ENCODE data around the gene FSIP1. TPM values are rescaled to one million over a fixed set of nuclear protein-coding genes. Genes with fewer than 3 reads are reported as not detected.

Gene FSIP1
- total RNA-seq, 1 experiment from 2014 or later: 0.61 TPM

DNA sequence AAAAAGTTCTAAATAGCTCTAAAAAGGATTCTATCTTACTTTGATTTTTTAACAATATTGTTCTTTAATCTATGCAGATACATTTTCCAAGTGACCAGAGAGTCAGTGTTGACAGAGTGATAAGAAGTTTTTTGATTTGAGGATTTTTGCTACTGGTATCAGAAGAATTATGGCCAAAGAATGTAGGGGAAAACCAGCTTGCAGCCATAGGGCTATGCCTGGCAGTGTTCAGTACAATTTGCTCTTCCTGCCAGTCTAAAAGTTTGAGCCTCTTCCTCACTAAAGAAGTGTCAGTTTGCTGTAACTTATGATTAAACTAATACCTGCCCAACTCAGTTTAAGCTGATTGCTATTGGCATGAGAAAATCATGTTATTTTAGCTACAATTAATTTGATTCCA is 35.3 kb upstream of the FSIP1 start:
- Mint-ChIP-seq H3K36me3 (no peaks in the 10 kb centered on the region; the same call in 1 of the 2 replicates), H3K27me3 (ENCODE audit: low read depth) (no peaks in the 10 kb centered on the region), H3K4me3 (no peak overlapping the region), H3K9me3 (peaks cover under 1% of the 10 kb centered on the region; the same call in 1 of the 2 replicates), H3K4me1 (peaks cover 56% of the 10 kb centered on the region), H3K27ac (peak overlapping the region; percentile 29; the same call in 1 of the 2 replicates)
- POLR2A ChIA-PET: no interaction called here
- CTCF ChIA-PET: interaction anchor here (1.3 to 1.6 kb wide), 2 partner anchors 108 to 219 kb away, joined by 3 to 4 read pairs; no protein-coding TSS in a partner anchor
- TF ChIP-seq, protein P1, sequence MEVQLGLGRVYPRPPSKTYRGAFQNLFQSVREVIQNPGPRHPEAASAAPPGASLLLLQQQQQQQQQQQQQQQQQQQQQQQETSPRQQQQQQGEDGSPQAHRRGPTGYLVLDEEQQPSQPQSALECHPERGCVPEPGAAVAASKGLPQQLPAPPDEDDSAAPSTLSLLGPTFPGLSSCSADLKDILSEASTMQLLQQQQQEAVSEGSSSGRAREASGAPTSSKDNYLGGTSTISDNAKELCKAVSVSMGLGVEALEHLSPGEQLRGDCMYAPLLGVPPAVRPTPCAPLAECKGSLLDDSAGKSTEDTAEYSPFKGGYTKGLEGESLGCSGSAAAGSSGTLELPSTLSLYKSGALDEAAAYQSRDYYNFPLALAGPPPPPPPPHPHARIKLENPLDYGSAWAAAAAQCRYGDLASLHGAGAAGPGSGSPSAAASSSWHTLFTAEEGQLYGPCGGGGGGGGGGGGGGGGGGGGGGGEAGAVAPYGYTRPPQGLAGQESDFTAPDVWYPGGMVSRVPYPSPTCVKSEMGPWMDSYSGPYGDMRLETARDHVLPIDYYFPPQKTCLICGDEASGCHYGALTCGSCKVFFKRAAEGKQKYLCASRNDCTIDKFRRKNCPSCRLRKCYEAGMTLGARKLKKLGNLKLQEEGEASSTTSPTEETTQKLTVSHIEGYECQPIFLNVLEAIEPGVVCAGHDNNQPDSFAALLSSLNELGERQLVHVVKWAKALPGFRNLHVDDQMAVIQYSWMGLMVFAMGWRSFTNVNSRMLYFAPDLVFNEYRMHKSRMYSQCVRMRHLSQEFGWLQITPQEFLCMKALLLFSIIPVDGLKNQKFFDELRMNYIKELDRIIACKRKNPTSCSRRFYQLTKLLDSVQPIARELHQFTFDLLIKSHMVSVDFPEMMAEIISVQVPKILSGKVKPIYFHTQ (CRISPR knock-in tag; IDR thresholded peaks at IDR 0.05): no peak
- TF ChIP-seq ZNF671 (CRISPR knock-in tag; IDR thresholded peaks at IDR 0.05) (no peak), ZNF317 (CRISPR knock-in tag; IDR thresholded peaks at IDR 0.05; ENCODE audit: borderline replicate concordance, low read depth) (no peak), ZNF423 (CRISPR knock-in tag; IDR thresholded peaks at IDR 0.05) (no peak), NFE2L1 (CRISPR knock-in tag; IDR thresholded peaks at IDR 0.05) (no peak)
- TF ChIP-seq, protein P2, sequence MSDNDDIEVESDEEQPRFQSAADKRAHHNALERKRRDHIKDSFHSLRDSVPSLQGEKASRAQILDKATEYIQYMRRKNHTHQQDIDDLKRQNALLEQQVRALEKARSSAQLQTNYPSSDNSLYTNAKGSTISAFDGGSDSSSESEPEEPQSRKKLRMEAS (CRISPR knock-in tag; IDR thresholded peaks at IDR 0.05): no peak
- TF ChIP-seq, protein P3, sequence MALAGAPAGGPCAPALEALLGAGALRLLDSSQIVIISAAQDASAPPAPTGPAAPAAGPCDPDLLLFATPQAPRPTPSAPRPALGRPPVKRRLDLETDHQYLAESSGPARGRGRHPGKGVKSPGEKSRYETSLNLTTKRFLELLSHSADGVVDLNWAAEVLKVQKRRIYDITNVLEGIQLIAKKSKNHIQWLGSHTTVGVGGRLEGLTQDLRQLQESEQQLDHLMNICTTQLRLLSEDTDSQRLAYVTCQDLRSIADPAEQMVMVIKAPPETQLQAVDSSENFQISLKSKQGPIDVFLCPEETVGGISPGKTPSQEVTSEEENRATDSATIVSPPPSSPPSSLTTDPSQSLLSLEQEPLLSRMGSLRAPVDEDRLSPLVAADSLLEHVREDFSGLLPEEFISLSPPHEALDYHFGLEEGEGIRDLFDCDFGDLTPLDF (CRISPR knock-in tag; IDR thresholded peaks at IDR 0.05): no peak
- DNase-seq (ENCODE audit: low spot score): no peak
- ATAC-seq: no peak

DNA sequence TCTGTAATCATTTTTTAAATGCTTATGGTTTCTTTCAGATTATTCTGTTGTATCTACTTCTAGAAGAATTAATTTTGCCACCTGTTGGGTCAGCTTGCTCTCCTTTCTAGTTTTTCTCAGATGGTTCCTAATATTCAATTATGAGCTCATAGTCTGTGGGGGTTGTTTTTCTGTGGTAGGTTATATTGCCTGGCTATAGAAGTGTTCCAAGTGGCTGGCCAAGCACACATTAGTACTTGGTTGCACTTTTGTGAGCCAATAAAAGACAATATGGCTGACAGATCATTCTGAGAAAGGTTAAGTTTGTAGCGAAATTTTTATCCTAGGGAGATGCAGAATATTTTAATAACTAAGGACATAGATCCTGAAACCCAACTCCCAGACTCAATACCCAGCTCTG is 31.8 kb upstream of the FSIP1 start:
- Mint-ChIP-seq H3K4me1 (peaks cover 42% of the 10 kb centered on the region), H3K27ac (no peak overlapping the region), H3K4me3 (no peak overlapping the region), H3K9me3 (no peaks in the 10 kb centered on the region), H3K36me3 (no peaks in the 10 kb centered on the region), H3K27me3 (ENCODE audit: low read depth) (no peaks in the 10 kb centered on the region)
- TF ChIP-seq ATF1 (CRISPR knock-in tag; IDR thresholded peaks at IDR 0.05): no peak
- no peak for TF ChIP-seq ZNF396 (CRISPR knock-in tag; IDR thresholded peaks at IDR 0.05; ENCODE audit: borderline replicate concordance)
- TF ChIP-seq FOXK1 (CRISPR knock-in tag; IDR thresholded peaks at IDR 0.05): no peak
- TF ChIP-seq, protein P4, sequence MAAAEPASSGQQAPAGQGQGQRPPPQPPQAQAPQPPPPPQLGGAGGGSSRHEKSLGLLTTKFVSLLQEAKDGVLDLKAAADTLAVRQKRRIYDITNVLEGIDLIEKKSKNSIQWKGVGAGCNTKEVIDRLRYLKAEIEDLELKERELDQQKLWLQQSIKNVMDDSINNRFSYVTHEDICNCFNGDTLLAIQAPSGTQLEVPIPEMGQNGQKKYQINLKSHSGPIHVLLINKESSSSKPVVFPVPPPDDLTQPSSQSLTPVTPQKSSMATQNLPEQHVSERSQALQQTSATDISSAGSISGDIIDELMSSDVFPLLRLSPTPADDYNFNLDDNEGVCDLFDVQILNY (CRISPR knock-in tag; IDR thresholded peaks at IDR 0.05): no peak
- TF ChIP-seq EMX1 (CRISPR knock-in tag; IDR thresholded peaks at IDR 0.05): no peak
- TF ChIP-seq, protein P5, sequence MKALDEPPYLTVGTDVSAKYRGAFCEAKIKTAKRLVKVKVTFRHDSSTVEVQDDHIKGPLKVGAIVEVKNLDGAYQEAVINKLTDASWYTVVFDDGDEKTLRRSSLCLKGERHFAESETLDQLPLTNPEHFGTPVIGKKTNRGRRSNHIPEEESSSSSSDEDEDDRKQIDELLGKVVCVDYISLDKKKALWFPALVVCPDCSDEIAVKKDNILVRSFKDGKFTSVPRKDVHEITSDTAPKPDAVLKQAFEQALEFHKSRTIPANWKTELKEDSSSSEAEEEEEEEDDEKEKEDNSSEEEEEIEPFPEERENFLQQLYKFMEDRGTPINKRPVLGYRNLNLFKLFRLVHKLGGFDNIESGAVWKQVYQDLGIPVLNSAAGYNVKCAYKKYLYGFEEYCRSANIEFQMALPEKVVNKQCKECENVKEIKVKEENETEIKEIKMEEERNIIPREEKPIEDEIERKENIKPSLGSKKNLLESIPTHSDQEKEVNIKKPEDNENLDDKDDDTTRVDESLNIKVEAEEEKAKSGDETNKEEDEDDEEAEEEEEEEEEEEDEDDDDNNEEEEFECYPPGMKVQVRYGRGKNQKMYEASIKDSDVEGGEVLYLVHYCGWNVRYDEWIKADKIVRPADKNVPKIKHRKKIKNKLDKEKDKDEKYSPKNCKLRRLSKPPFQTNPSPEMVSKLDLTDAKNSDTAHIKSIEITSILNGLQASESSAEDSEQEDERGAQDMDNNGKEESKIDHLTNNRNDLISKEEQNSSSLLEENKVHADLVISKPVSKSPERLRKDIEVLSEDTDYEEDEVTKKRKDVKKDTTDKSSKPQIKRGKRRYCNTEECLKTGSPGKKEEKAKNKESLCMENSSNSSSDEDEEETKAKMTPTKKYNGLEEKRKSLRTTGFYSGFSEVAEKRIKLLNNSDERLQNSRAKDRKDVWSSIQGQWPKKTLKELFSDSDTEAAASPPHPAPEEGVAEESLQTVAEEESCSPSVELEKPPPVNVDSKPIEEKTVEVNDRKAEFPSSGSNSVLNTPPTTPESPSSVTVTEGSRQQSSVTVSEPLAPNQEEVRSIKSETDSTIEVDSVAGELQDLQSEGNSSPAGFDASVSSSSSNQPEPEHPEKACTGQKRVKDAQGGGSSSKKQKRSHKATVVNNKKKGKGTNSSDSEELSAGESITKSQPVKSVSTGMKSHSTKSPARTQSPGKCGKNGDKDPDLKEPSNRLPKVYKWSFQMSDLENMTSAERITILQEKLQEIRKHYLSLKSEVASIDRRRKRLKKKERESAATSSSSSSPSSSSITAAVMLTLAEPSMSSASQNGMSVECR (CRISPR knock-in tag; IDR thresholded peaks at IDR 0.05; ENCODE audit: borderline replicate concordance): no peak
- TF ChIP-seq JUN (CRISPR knock-in tag; IDR thresholded peaks at IDR 0.05): no peak
- ChIA-PET POLR2A (no interaction called here), CTCF (no interaction called here)
- DNase-seq (ENCODE audit: low spot score) (no peak), ATAC-seq (no peak)
